Suprapubic skin (tissue), 4 donors: Measurements from ENCODE around the gene HK3. TPM values are rescaled to one million over a fixed set of nuclear protein-coding genes. Genes with fewer than 3 reads are reported as not detected.

Source experiments
- DNase-seq, 2 donors: peaks; one replicate each; pipeline ENCODE4 v3.0.0-alpha.2; 2019; ENCODE audit warnings: low spot score in 2 of 2
- H3K27ac ChIP-seq: fragments of 200-600 bp; sonication (generic); one replicate; pipeline ENCODE4 v1.5.1; 2019
- H3K27me3 ChIP-seq: fragments of 200-600 bp; sonication (generic); one replicate; pipeline ENCODE4 v1.5.1; 2019
- H3K36me3 ChIP-seq: fragments of 200-600 bp; sonication (generic); one replicate; pipeline ENCODE4 v1.5.1; 2019
- H3K4me1 ChIP-seq: fragments of 200-600 bp; sonication (generic); one replicate; pipeline ENCODE4 v1.5.1; 2019
- H3K4me3 ChIP-seq: fragments of 200-600 bp; sonication (generic); one replicate; pipeline ENCODE4 v1.5.1; 2019; ENCODE audit warnings: mild to moderate bottlenecking
- H3K9me3 ChIP-seq: fragments of 200-600 bp; sonication (generic); one replicate; pipeline ENCODE4 v1.5.1; 2019
- CTCF ChIP-seq, 2 donors: fragments of 200-600 bp in 1 of 2; fragments of 450-650 bp in 1 of 2; sonication (generic) in 1 of 2; IDR thresholded peaks; one replicate each; pipeline ENCODE4 v1.5.1; 2016 to 2019; ENCODE audit warnings: antibody characterized with exemption in 2 of 2, mild to moderate bottlenecking in 1 of 2, moderate library complexity in 1 of 2
- EP300 ChIP-seq: sonication (generic); formaldehyde crosslinking; IDR thresholded peaks from one replicate; pipeline ENCODE4 v1.6.1; 2017; ENCODE audit warnings: antibody characterized with exemption
- POLR2A ChIP-seq, 2 donors: fragments of 450-650 bp; IDR thresholded peaks; one replicate each; pipeline ENCODE4 v1.6.1; 2017; ENCODE audit warnings: antibody characterized with exemption in 2 of 2, mild to moderate bottlenecking in 2 of 2, moderate library complexity in 2 of 2
- POLR2AphosphoS5 ChIP-seq, 3 donors: sonication (generic); formaldehyde crosslinking; IDR thresholded peaks; one replicate each; pipeline ENCODE4 v1.6.1; 2017; ENCODE audit warnings: antibody characterized with exemption in 3 of 3
- WGBS: methylation state at CpG from one replicate; pipeline ENCODE4 v1.1.5; 2018; 5-methylcytosine and 5-hydroxymethylcytosine counted together
- total RNA-seq, 4 donors: library from RNA; depleted of rRNA; stranded (reverse); fragments of >200 nt; gene quantifications; one replicate each; pipeline ENCODE4 v1.1.0, GENCODE V29; 2016

HK3 gene
- total RNA-seq, 4 donors from 2014 or later: 0.16 to 1.0 (median 0.83) TPM

GRCh38 chr5:176879663-176880361 lies 19.3 kb downstream of the HK3 start:
- Histone ChIP-seq H3K36me3 (no peaks in the 10 kb centered on the region), H3K27me3 (peaks cover 47% of the 10 kb centered on the region), H3K9me3 (no peaks in the 10 kb centered on the region), H3K4me3 (no peak overlapping the region), H3K4me1 (no peaks in the 10 kb centered on the region), H3K27ac (no peak overlapping the region)
- 71% methylated on average over 2 of the region's 23 CpGs for WGBS
- TF ChIP-seq EP300: no peak
- TF ChIP-seq POLR2A (IDR thresholded peaks at IDR 0.05): no peak
- no peak for TF ChIP-seq CTCF (IDR thresholded peaks at IDR 0.05)
- TF ChIP-seq POLR2AphosphoS5 (IDR thresholded peaks at IDR 0.05): no peak
- no peak for DNase-seq

DNA sequence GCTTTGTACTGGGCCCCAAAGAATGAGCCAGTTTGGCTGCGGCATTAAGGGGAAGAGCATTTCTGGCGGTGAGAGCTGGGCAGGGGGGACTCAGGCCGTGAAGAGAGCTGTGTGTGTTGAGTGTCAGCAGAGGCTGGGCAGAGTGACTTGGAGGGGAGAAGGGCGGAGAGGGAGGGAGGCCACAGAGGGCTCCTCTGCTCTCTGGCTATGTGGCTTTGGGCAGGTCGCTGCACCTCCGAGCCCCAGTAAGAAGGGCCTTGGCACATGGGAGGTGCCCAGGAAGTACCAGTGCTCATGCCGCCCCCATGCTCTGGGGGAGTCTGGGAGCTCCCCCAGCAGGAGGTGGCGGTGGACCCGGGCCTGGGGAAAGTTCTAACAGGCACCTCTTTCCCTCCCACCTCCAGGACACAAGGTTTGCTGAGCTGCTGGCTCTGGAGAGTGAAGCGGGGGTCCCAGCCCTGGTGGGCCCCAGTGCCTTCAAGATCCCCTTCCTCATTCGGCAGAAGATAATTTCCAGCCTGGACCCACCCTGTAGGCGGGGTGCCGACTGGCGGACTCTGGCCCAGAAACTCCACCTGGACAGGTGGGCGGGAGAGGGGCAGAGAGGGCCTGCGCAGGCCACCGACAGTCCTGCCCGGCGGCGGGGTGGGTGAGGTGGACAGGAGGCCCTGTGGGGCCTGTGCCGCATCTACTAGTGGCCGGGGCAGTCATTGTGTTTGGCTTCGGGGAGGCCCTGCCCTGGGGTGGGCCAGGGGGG lies 20.1 kb downstream of the HK3 start:
- H3K4me3 ChIP-seq: no peak overlapping the region
- no peaks in the 10 kb centered on the region for H3K36me3 ChIP-seq
- peaks cover 55% of the 10 kb centered on the region for H3K27me3 ChIP-seq
- no peak for DNase-seq
- H3K27ac ChIP-seq: no peak overlapping the region
- TF ChIP-seq CTCF (IDR thresholded peaks at IDR 0.05): no peak
- no peak for TF ChIP-seq EP300
- no peak for TF ChIP-seq POLR2AphosphoS5 (IDR thresholded peaks at IDR 0.05)
- no peak for TF ChIP-seq POLR2A (IDR thresholded peaks at IDR 0.05)
- H3K4me1 ChIP-seq: no peaks in the 10 kb centered on the region
- H3K9me3 ChIP-seq: no peaks in the 10 kb centered on the region
- WGBS: 70% methylated on average over 7 of the region's 23 CpGs

DNA sequence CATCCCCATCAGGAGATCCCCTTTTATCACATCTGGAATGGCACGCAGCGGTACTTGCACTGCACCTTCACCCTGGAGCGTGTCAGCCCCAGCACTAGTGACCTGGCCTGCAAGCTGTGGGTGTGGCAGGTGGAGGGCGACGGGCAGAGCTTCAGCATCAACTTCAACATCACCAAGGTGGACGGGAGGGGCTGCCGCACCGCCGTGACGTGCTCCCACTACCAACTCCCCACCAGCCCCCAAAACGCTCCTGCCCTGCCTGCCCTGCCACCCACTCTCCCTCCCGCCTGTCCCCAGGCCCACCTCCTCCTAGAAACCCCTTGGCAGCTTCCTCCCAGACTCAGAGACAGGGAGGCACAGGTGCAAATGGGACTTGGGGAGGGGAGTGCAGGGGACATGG lies 20.7 kb downstream of the HK3 start:
- Histone ChIP-seq H3K27ac (no peak overlapping the region), H3K36me3 (no peaks in the 10 kb centered on the region), H3K9me3 (no peaks in the 10 kb centered on the region), H3K4me3 (no peak overlapping the region), H3K27me3 (peaks cover 60% of the 10 kb centered on the region), H3K4me1 (no peaks in the 10 kb centered on the region)
- WGBS: 100% methylated on average over 1 of the region's 12 CpGs
- no peak for DNase-seq
- TF ChIP-seq CTCF (IDR thresholded peaks at IDR 0.05): no peak
- no peak for TF ChIP-seq EP300
- no peak for TF ChIP-seq POLR2A (IDR thresholded peaks at IDR 0.05)
- no peak for TF ChIP-seq POLR2AphosphoS5 (IDR thresholded peaks at IDR 0.05)

GRCh38 chr5:176877793-176878331 lies 21.3 kb downstream of the HK3 start:
- Histone ChIP-seq H3K27me3 (peaks cover 60% of the 10 kb centered on the region), H3K36me3 (no peaks in the 10 kb centered on the region), H3K9me3 (no peaks in the 10 kb centered on the region), H3K4me1 (no peaks in the 10 kb centered on the region), H3K27ac (no peak overlapping the region), H3K4me3 (no peak overlapping the region)
- DNase-seq: no peak
- no peak for TF ChIP-seq CTCF (IDR thresholded peaks at IDR 0.05)
- no peak for TF ChIP-seq EP300
- no peak for TF ChIP-seq POLR2AphosphoS5 (IDR thresholded peaks at IDR 0.05)
- TF ChIP-seq POLR2A (IDR thresholded peaks at IDR 0.05): no peak
- 77% methylated on average over 9 of the region's 21 CpGs for WGBS
